ENCODE data around the gene TMEM18.

TMEM18 gene

GRCh38 chr2:633371-633770 lies 43.8 kb downstream of the TMEM18 start:
- no peak for DNase-seq

- DNase-seq, result no peak
Measured at GRCh38 chr2:632471-632870, 44.7 kb downstream of the TMEM18 start.

GRCh38 chr2:631741-632140 lies 45.5 kb downstream of the TMEM18 start:
- no peak for DNase-seq

GRCh38 chr2:630451-631320 lies 46.5 kb downstream of the TMEM18 start:
- no peak for DNase-seq

- DNase-seq, result no peak
Measured at GRCh38 chr2:629961-630360, 47.2 kb downstream of the TMEM18 start.

- no peak for DNase-seq
Measured at GRCh38 chr2:628651-629050, 48.6 kb downstream of the TMEM18 start.

GRCh38 chr2:627926-628560 lies 49.2 kb downstream of the TMEM18 start:
- no peak for DNase-seq

GRCh38 chr2:627340-627709 lies 49.9 kb downstream of the TMEM18 start:
- no peak for DNase-seq

- DNase-seq, result no peak
Measured at GRCh38 chr2:626491-627339, 50.5 kb downstream of the TMEM18 start.

- no peak for DNase-seq
Measured at GRCh38 chr2:625415-626333, 51.5 kb downstream of the TMEM18 start.

- no peak for DNase-seq
Measured at GRCh38 chr2:624551-625347, 52.5 kb downstream of the TMEM18 start.

GRCh38 chr2:624096-624495 lies 53.1 kb downstream of the TMEM18 start:
- no peak for DNase-seq

- DNase-seq, result no peak
Measured at GRCh38 chr2:623130-623922, 53.9 kb downstream of the TMEM18 start.

GRCh38 chr2:622357-622756 lies 54.8 kb downstream of the TMEM18 start:
- no peak for DNase-seq

GRCh38 chr2:621303-622099 lies 55.7 kb downstream of the TMEM18 start:
- no peak for DNase-seq

- no peak for DNase-seq
Measured at GRCh38 chr2:620471-621302, 56.5 kb downstream of the TMEM18 start.

GRCh38 chr2:620004-620403 lies 57.2 kb downstream of the TMEM18 start:
- no peak for DNase-seq

GRCh38 chr2:618422-618990 lies 58.7 kb downstream of the TMEM18 start:
- no peak for DNase-seq

- no peak for DNase-seq
Measured at GRCh38 chr2:618005-618404, 59.2 kb downstream of the TMEM18 start.

Data from activated CD4-positive, alpha-beta T cell treated with anti-CD3 and anti-CD28 coated beads, Interleukin-2, amount 50 U/mL, for 1 hour (primary cell).